Measurements from ENCODE around the gene PLEKHH1. TPM values are rescaled to one million over a fixed set of nuclear protein-coding genes. Genes with fewer than 3 reads are reported as not detected.

PLEKHH1 gene
- total RNA-seq, 2 donors from 2014 or later: 32.7 to 54.7 TPM

GRCh38 chr14:67562025-67562775 is 29.1 kb downstream of the PLEKHH1 start:
- ATAC-seq: no peak
- H3K27ac ChIP-seq: no peak overlapping the region

GRCh38 chr14:67562776-67563150 is 29.7 kb downstream of the PLEKHH1 start:
- no peak overlapping the region for H3K27ac ChIP-seq
- DNase-seq: no peak
- 94 to 95% methylated on average over 3 to 5 of the region's 5 CpGs for WGBS, 2 donors

More at GRCh38 chr14:67562025-67562775, 29.1 kb downstream of the PLEKHH1 start:
- H3K9me3 ChIP-seq: no peaks in the 10 kb centered on the region
- intact Hi-C loops (cut with DNase I): no loop called here
- no peak overlapping the region for H3K4me3 ChIP-seq
- no peaks in the 10 kb centered on the region for H3K27me3 ChIP-seq
- H3K4me1 ChIP-seq: no peaks in the 10 kb centered on the region
- no peak for DNase-seq
- no peak for TF ChIP-seq POLR2A (IDR thresholded peaks at IDR 0.05)
- TF ChIP-seq CTCF (IDR thresholded peaks at IDR 0.05): no peak
- H3K36me3 ChIP-seq (replicated peaks in 1 of 2; ENCODE audit: insufficient read depth in 1 of 2, low read depth in 2 of 2): peaks cover 0 to 3% of the 10 kb centered on the region in 2 donors
- 87 to 91% methylated on average over 8 to 14 of the region's 14 CpGs for WGBS, 2 donors

GRCh38 chr14:67564236-67564635 is 31.1 kb downstream of the PLEKHH1 start:
- intact Hi-C loops (cut with DNase I): no loop called here
- Histone ChIP-seq H3K9me3 (no peaks in the 10 kb centered on the region), H3K36me3 (replicated peaks in 1 of 2; ENCODE audit: insufficient read depth in 1 of 2, low read depth in 2 of 2) (peaks cover 0 to 3% of the 10 kb centered on the region in 2 donors), H3K4me1 (peaks cover 7% of the 10 kb centered on the region), H3K4me3 (no peak overlapping the region), H3K27me3 (no peaks in the 10 kb centered on the region), H3K27ac (no peak overlapping the region)
- no peak for ATAC-seq
- no peak for TF ChIP-seq POLR2A (IDR thresholded peaks at IDR 0.05)
- no peak for TF ChIP-seq CTCF (IDR thresholded peaks at IDR 0.05)
- WGBS, 2 donors: 90 to 91% methylated on average over 5 of the region's 5 CpGs
- no peak for DNase-seq

More at GRCh38 chr14:67562776-67563150, 29.7 kb downstream of the PLEKHH1 start:
- Histone ChIP-seq H3K27me3 (no peaks in the 10 kb centered on the region), H3K9me3 (no peaks in the 10 kb centered on the region), H3K36me3 (replicated peaks in 1 of 2; ENCODE audit: insufficient read depth in 1 of 2, low read depth in 2 of 2) (peaks cover 0 to 3% of the 10 kb centered on the region in 2 donors), H3K4me3 (no peak overlapping the region), H3K4me1 (peaks cover 5% of the 10 kb centered on the region)
- intact Hi-C loops (cut with DNase I): no loop called here
- ATAC-seq: no peak
- TF ChIP-seq POLR2A (IDR thresholded peaks at IDR 0.05) (no peak), CTCF (IDR thresholded peaks at IDR 0.05) (no peak)

GRCh38 chr14:67566908-67567307 is 33.8 kb downstream of the PLEKHH1 start:
- Histone ChIP-seq H3K27me3 (no peaks in the 10 kb centered on the region), H3K27ac (peak overlapping the region in 1 of 4 donors; percentile 82), H3K9me3 (no peaks in the 10 kb centered on the region), H3K4me1 (peaks cover 7% of the 10 kb centered on the region), H3K36me3 (replicated peaks in 1 of 2; ENCODE audit: insufficient read depth in 1 of 2, low read depth in 2 of 2) (peaks cover 0 to 3% of the 10 kb centered on the region in 2 donors), H3K4me3 (no peak overlapping the region)
- DNase-seq (peak in 1 of 4 donors; percentile 73), ATAC-seq (no peak)
- intact Hi-C loops (cut with DNase I): no loop called here
- WGBS, 2 donors: 82 to 90% methylated on average over 6 of the region's 6 CpGs
- no peak for TF ChIP-seq CTCF (IDR thresholded peaks at IDR 0.05)
- TF ChIP-seq POLR2A (IDR thresholded peaks at IDR 0.05): no peak

GRCh38 chr14:67567654-67568053 is 34.6 kb downstream of the PLEKHH1 start:
- H3K9me3 ChIP-seq: no peaks in the 10 kb centered on the region
- peak; percentile 30 to 92 (median 56) for DNase-seq
- peak in 1 of 7 experiments; percentile 8 for TF ChIP-seq CTCF (IDR thresholded peaks at IDR 0.05)
- TF ChIP-seq POLR2A (IDR thresholded peaks at IDR 0.05): no peak
- peak; percentile 74 for ATAC-seq
- peaks cover 0 to 2% of the 10 kb centered on the region in 2 donors for H3K36me3 ChIP-seq (replicated peaks in 1 of 2; ENCODE audit: insufficient read depth in 1 of 2, low read depth in 2 of 2)
- peak overlapping the region in 3 of 4 donors; percentile 28 to 82 (median 36) for H3K27ac ChIP-seq
- 56 to 67% methylated on average over 2 to 3 of the region's 3 CpGs for WGBS, 2 donors
- peaks cover 7% of the 10 kb centered on the region for H3K4me1 ChIP-seq
- H3K4me3 ChIP-seq: no peak overlapping the region
- intact Hi-C loops (cut with DNase I): no loop called here
- H3K27me3 ChIP-seq: no peaks in the 10 kb centered on the region
